GM12878 (cell line): Measurements from ENCODE around the gene SYT1. TPM values are rescaled to one million over a fixed set of nuclear protein-coding genes. Genes with fewer than 3 reads are reported as not detected.

Source experiments
- ATAC-seq: fragments of 200-7000 bp; cut with Tn5 transposase; 3 replicates; pipeline ENCODE4 v1.9.1; 2020; ENCODE audit warnings: mild to moderate bottlenecking, moderate library complexity
- BruUV-seq: library from RNA; stranded (reverse); fragments of 400-500 nt; replicated peaks from 2 replicates; lab custom pipeline; 2021; lab: Mats Ljungman, UMichigan
- CTCF ChIA-PET: fragments of 300-600 bp; sonication (Branson Sonifier 250); formaldehyde crosslinking; extraction: SDS; loops from one replicate; lab custom pipeline; 2021; ENCODE audit warnings: inconsistent platforms; lab: Yijun Ruan, JAX
- POLR2A ChIA-PET: fragments of 350-600 bp; formaldehyde crosslinking; extraction: SDS; loops from one replicate; lab custom pipeline; 2021; ENCODE audit warnings: inconsistent platforms; lab: Charles Lee
- RAD21 ChIA-PET: fragments of 300-600 bp; sonication (Branson Sonifier 250); formaldehyde crosslinking; loops from one replicate; lab custom pipeline; 2023; ENCODE audit warnings: antibody characterized with exemption; ENCODE audit not compliant: unreplicated experiment; lab: Charles Lee
- SMC1A ChIA-PET: fragments of 300-600 bp; sonication (Branson Sonifier 250); formaldehyde crosslinking; loops from one replicate; lab custom pipeline; 2023; ENCODE audit not compliant: unreplicated experiment, uncharacterized antibody; lab: Charles Lee
- DNase-seq: peaks from one replicate; pipeline ENCODE4 v3.0.0-alpha.2; 2011; ENCODE audit warnings: low read depth, low spot score
- FAIRE-seq: peaks from 3 replicates; lab custom pipeline; 2011; peaks lifted over from hg19 to GRCh38; lab: Jason Lieb, UNC
- H2AFZ ChIP-seq: 2 replicates; pipeline ENCODE4 v1.6.0; 2011; ENCODE audit warnings: low read depth, low read length, control low read depth; ENCODE audit not compliant: control insufficient read depth
- H3K27ac ChIP-seq: 2 replicates; pipeline ENCODE4 v1.5.1; 2011; ENCODE audit warnings: control low read depth; ENCODE audit not compliant: control insufficient read depth, insufficient read depth
- H3K27me3 ChIP-seq, 2 experiments: replicated peaks in 1 of 2; 2 replicates each; pipeline versions ENCODE4 v1.6.0 to v1.6.1; 2011; ENCODE audit warnings: low read length in 1 of 2; ENCODE audit not compliant: control insufficient read depth in 2 of 2, insufficient read depth in 2 of 2
- H3K36me3 ChIP-seq, 2 experiments: 2 replicates each; pipeline ENCODE4 v1.5.1; 2011; ENCODE audit warnings: low read length in 1 of 2; ENCODE audit not compliant: control insufficient read depth in 2 of 2, insufficient read depth in 2 of 2
- H3K4me1 ChIP-seq: 2 replicates; pipeline ENCODE4 v1.6.1; 2011; ENCODE audit warnings: mild to moderate bottlenecking, low read length, moderate library complexity, mixed read lengths; ENCODE audit not compliant: control insufficient read depth, insufficient read depth
- H3K4me2 ChIP-seq: 2 replicates; pipeline ENCODE4 v1.6.0; 2011; ENCODE audit warnings: control low read depth; ENCODE audit not compliant: control insufficient read depth, insufficient read depth
- H3K4me3 ChIP-seq: fragments of 200-600 bp; sonication (generic); 2 replicates; pipeline ENCODE4 v1.5.1; 2016
- H3K79me2 ChIP-seq: 2 replicates; pipeline ENCODE4 v1.6.0; 2011; ENCODE audit warnings: low read length; ENCODE audit not compliant: control insufficient read depth, insufficient read depth
- H3K9ac ChIP-seq: 2 replicates; pipeline ENCODE4 v1.8.0; 2011; ENCODE audit warnings: low read length, control low read depth, mixed read lengths; ENCODE audit not compliant: control insufficient read depth, insufficient read depth
- H3K9me3 ChIP-seq: replicated peaks from 3 replicates; pipeline ENCODE4 v1.5.1; 2011; ENCODE audit warnings: mild to moderate bottlenecking, low read length; ENCODE audit not compliant: control insufficient read depth, insufficient read depth
- H4K20me1 ChIP-seq: 2 replicates; pipeline ENCODE4 v1.6.0; 2011; ENCODE audit not compliant: control insufficient read depth, insufficient read depth
- CBX3 ChIP-seq: fragments of 200-600 bp; sonication (generic); IDR thresholded peaks from 2 replicates; pipeline ENCODE4 v1.6.1; 2016; ENCODE audit warnings: low read depth, borderline replicate concordance
- CREM ChIP-seq: IDR thresholded peaks from 2 replicates; pipeline ENCODE4 v1.6.1; 2014; ENCODE audit warnings: antibody characterized with exemption, low read depth
- EED ChIP-seq: sonication (generic); IDR thresholded peaks from 2 replicates; pipeline ENCODE4 v1.6.1; 2016; ENCODE audit warnings: antibody characterized with exemption, low read depth
- MEF2B ChIP-seq: fragments of 450-650 bp; IDR thresholded peaks from 2 replicates; pipeline ENCODE4 v1.6.1; 2018; ENCODE audit warnings: mild to moderate bottlenecking, moderate library complexity; ENCODE audit not compliant: partially characterized antibody, poor library complexity, severe bottlenecking
- MXI1 ChIP-seq: fragments of 150-350 bp; IDR thresholded peaks from 2 replicates; pipeline ENCODE4 v1.6.1; 2011; ENCODE audit warnings: low read depth, mild to moderate bottlenecking, inconsistent platforms, low read length, improper control_type of control experiment
- PBX3 ChIP-seq: IDR thresholded peaks from 2 replicates; pipeline ENCODE4 v1.6.1; 2011; ENCODE audit warnings: mild to moderate bottlenecking, low read depth, low read length, moderate library complexity; ENCODE audit not compliant: insufficient replicate concordance
- SKIL ChIP-seq: fragments of 450-650 bp; IDR thresholded peaks from 2 replicates; pipeline ENCODE4 v1.6.1; 2017; ENCODE audit warnings: mild to moderate bottlenecking, low read depth, inconsistent platforms; ENCODE audit not compliant: poor library complexity, severe bottlenecking
- SP1 ChIP-seq: IDR thresholded peaks from one replicate; pipeline ENCODE4 v1.6.1; 2011; ENCODE audit warnings: low read depth, low read length
- SRF ChIP-seq, 2 experiments: IDR thresholded peaks; 2 replicates each; pipeline ENCODE4 v1.6.1; 2011; ENCODE audit warnings: low read depth in 2 of 2, low read length in 2 of 2, mild to moderate bottlenecking in 1 of 2, moderate library complexity in 1 of 2
- TARDBP ChIP-seq: IDR thresholded peaks from 2 replicates; pipeline ENCODE4 v1.6.1; 2016; ENCODE audit warnings: borderline replicate concordance
- TCF7 ChIP-seq: IDR thresholded peaks from 2 replicates; pipeline ENCODE4 v1.6.1; 2014; ENCODE audit warnings: antibody characterized with exemption, borderline replicate concordance
- ZBTB40 ChIP-seq: fragments of 450-650 bp; IDR thresholded peaks from 2 replicates; pipeline ENCODE4 v1.6.1; 2016; ENCODE audit warnings: mild to moderate bottlenecking, moderate library complexity, borderline replicate concordance
- ZNF384 ChIP-seq: IDR thresholded peaks from 2 replicates; pipeline ENCODE4 v1.6.1; 2012; ENCODE audit warnings: low read depth, mild to moderate bottlenecking, low read length, improper control_type of control experiment, borderline replicate concordance
- WGBS: methylation state at CpG from one replicate; pipeline ENCODE4 v1.1.6; 2016; ENCODE audit warnings: low lambda C conversion rate; ENCODE audit not compliant: insufficient replicate concordance, insufficient coverage; ENCODE audit errors: missing lambda C conversion rate; 5-methylcytosine and 5-hydroxymethylcytosine counted together
- in situ Hi-C: fragments of 300-500 bp; cut with MboI; formaldehyde crosslinking; loops from 9 replicates; pipeline ENCODE4 v1.14.3; 2018; ENCODE audit warnings: mixed read lengths
- intact Hi-C: fragments of 100-400 bp; cut with micrococcal nuclease; formaldehyde crosslinking; loops from one replicate; pipeline ENCODE4 v1.14.2; 2022; ENCODE audit not compliant: unreplicated experiment
- polyA plus RNA-seq, 11 experiments: library from polyadenylated mRNA; depleted of rRNA in 4 of 11; unstranded in 6 of 11; stranded (reverse) in 5 of 11; fragments of >200 nt; fragmentation: Nextera tagmentation in 4 of 11; fragmentation: Illumina TruSeq in 1 of 11; extraction: Ambion mirVana in 4 of 11; extraction: Trizol in 1 of 11; gene quantifications; 1 replicate in 1 of 11; 2 replicates in 10 of 11; pipeline versions ENCODE4 v1.2.1 to v1.2.3, GENCODE V29; 2011 to 2016; ENCODE audit warnings: inconsistent platforms in 2 of 11, missing spikeins in 2 of 11, low read depth in 1 of 11
- total RNA-seq, 4 experiments: library from RNA; depleted of rRNA in 3 of 4; stranded (reverse); fragments of >200 nt in 3 of 4; fragmentation: Illumina TruSeq in 1 of 4; extraction: Trizol in 1 of 4; gene quantifications; 2 replicates each; pipeline versions ENCODE4 v1.2.1 to v1.2.3, GENCODE V29; 2013 to 2021

SYT1 gene
- total and polyA plus RNA-seq, 10 of the 15 experiments (the other 5 are each of a cell fraction or from before 2014, with no cell fraction given), result 0.10 to 0.28 TPM; not detected in 8

- DNase-seq (no peak), ATAC-seq (no peak)
- H3K27me3 ChIP-seq, result no peaks in the 10 kb centered on the region
- WGBS, result 54% methylated on average over 2 of the region's 2 CpGs
- H2AFZ ChIP-seq, result no peak overlapping the region
- in situ Hi-C loops, result no loop called here
- no peaks in the 10 kb centered on the region for H3K9me3 ChIP-seq
- no peak overlapping the region for H3K9ac ChIP-seq
- H3K79me2 ChIP-seq, result no peaks in the 10 kb centered on the region
- H3K4me3 ChIP-seq, result no peak overlapping the region
- no peak overlapping the region for H3K27ac ChIP-seq
- no peak for TF ChIP-seq EED
- no peak for TF ChIP-seq ZBTB40
- TF ChIP-seq SRF (IDR thresholded peaks at IDR 0.05; ENCODE audit: low read depth in 2 of 2, low read length in 2 of 2), result no peak
- no peak for TF ChIP-seq MXI1
- no peak for TF ChIP-seq CBX3
- TF ChIP-seq SKIL, result no peak
- no peak for TF ChIP-seq TCF7
- TF ChIP-seq CREM, result no peak
- no peak for TF ChIP-seq MEF2B
- TF ChIP-seq SP1, result no peak
- TF ChIP-seq TARDBP, result no peak
- no peak for TF ChIP-seq ZNF384
- no peak for TF ChIP-seq PBX3
- TF ChIP-seq, all 136 proteins: peak for 0
- intact Hi-C loops, result no loop called here
- no peaks in the 10 kb centered on the region for H3K36me3 ChIP-seq
- no peak overlapping the region for H3K4me2 ChIP-seq
- CTCF ChIA-PET, result no interaction called here
- H4K20me1 ChIP-seq, result no peaks in the 10 kb centered on the region
- BruUV-seq, result no TSS peak
- SMC1A ChIA-PET, result interaction anchor here (1.0 kb wide), 1 partner anchor 26 kb away, joined by 3 read pairs; no protein-coding TSS in a partner anchor
- FAIRE-seq, result no peak
- no peaks in the 10 kb centered on the region for H3K4me1 ChIP-seq
- RAD21 ChIA-PET, result no interaction called here
- POLR2A ChIA-PET, result no interaction called here
Observed at GRCh38 chr12:79309039-79309438, 444.5 kb downstream of the SYT1 start.
